ENCODE measurements around the gene TFEB. TPM values are rescaled to one million over a fixed set of nuclear protein-coding genes. Genes with fewer than 3 reads are reported as not detected.

Gene TFEB
- polyA plus RNA-seq, 1 donor (not counting 4 experiments of a cell fraction or from before 2014, with no cell fraction given): 4.3 TPM

DNA sequence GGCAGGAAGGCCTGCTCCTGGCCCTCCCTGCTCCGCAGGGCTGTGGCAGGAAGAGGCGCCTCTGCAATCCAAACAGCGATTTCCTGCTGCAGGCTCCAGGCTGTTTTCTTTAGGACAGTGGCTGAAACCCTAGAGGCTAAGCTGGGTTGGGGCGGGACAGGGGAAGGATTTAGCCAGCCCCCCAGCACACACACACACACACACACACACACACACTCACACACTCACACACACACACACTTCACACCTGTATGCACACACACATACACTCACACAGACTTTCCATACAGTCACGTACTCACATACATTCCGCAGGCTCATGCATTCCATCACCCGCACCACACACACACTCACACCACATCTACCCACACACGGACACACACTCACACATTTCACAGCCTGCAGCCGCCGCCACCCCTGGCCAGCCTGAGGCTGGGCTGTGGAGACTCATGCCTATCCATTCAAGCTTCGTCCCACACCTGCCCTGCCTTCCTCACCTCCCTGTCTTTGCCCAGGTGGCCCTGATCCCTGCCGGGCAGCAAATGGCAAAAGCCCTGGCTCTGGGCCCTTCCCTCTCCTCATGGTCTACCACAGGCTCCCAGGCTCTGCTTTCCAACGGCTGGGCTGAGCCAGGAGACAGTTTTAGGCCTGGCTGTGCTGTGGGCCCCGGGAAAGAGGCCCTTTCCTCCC is 79.3 kb downstream of the TFEB start:
- H3K27me3 ChIP-seq (ENCODE audit: control insufficient read depth, extremely low read depth, insufficient read depth, low read length): peaks cover 34% of the 10 kb centered on the region
- H2AFZ ChIP-seq (ENCODE audit: control insufficient read depth, low read length): no peak overlapping the region

GRCh38 chr6:41655646-41656001 is 79.8 kb downstream of the TFEB start:
- Histone ChIP-seq H3K4me1 (ENCODE audit: control insufficient read depth, extremely low read depth, insufficient read depth, low read length) (no peaks in the 10 kb centered on the region), H3K9me3 (ENCODE audit: control insufficient read depth, low read depth, low read length) (no peaks in the 10 kb centered on the region), H3K27me3 (ENCODE audit: control insufficient read depth, extremely low read depth, insufficient read depth, low read length) (peaks cover 32% of the 10 kb centered on the region), H3K4me2 (ENCODE audit: control insufficient read depth, extremely low read depth, insufficient read depth, low read depth, low read length) (no peak overlapping the region), H3K4me3 (ENCODE audit: control insufficient read depth in 2 of 3, extremely low read depth in 1 of 3, insufficient read depth in 2 of 3, low read depth in 1 of 3, low read length in 3 of 3) (no peak overlapping the region), H4K20me1 (ENCODE audit: control insufficient read depth, extremely low read depth, insufficient read depth, low read length) (peaks cover 3% of the 10 kb centered on the region), H3K36me3 (ENCODE audit: control insufficient read depth in 2 of 2, extremely low read depth in 1 of 2, insufficient read depth in 2 of 2, low read length in 2 of 2) (peaks cover 9 to 17% of the 10 kb centered on the region in 2 experiments), H3K79me2 (ENCODE audit: control insufficient read depth, insufficient read depth, low read length) (no peaks in the 10 kb centered on the region), H3K9me1 (ENCODE audit: control insufficient read depth, extremely low read depth, insufficient read depth, low read length) (no peaks in the 10 kb centered on the region), H3K27ac (ENCODE audit: control insufficient read depth, insufficient read depth, low read length) (no peak overlapping the region), H2AFZ (ENCODE audit: control insufficient read depth, low read length) (no peak overlapping the region), H3K9ac (ENCODE audit: control insufficient read depth, extremely low read depth, insufficient read depth, low read length) (no peak overlapping the region)
- no peak for TF ChIP-seq CTCF (optimal IDR thresholded peaks at IDR 0.05 in 1 of 3, IDR thresholded peaks at IDR 0.05 in 1 of 3, conservative IDR thresholded peaks at IDR 0.05 in 1 of 3; ENCODE audit: extremely low read depth in 1 of 3, insufficient read depth in 2 of 3, low read length in 3 of 3)
- no peak for TF ChIP-seq EZH2 (IDR thresholded peaks at IDR 0.05; ENCODE audit: low read length)
- dilution Hi-C loops (cut with MboI; ENCODE audit: extremely low pct_ligation_motif_present, low sequenced_read_pairs): no loop called here
- DNase-seq (ENCODE audit: low read depth, low spot score) (no peak), FAIRE-seq (no peak)

More for the DNA sequence above, 79.3 kb downstream of the TFEB start:
- no peak overlapping the region for H3K27ac ChIP-seq (ENCODE audit: control insufficient read depth, insufficient read depth, low read length)
- TF ChIP-seq CTCF (optimal IDR thresholded peaks at IDR 0.05 in 1 of 3, IDR thresholded peaks at IDR 0.05 in 1 of 3, conservative IDR thresholded peaks at IDR 0.05 in 1 of 3; ENCODE audit: extremely low read depth in 1 of 3, insufficient read depth in 2 of 3, low read length in 3 of 3) (no peak), EZH2 (IDR thresholded peaks at IDR 0.05; ENCODE audit: low read length) (no peak)
- dilution Hi-C loops (cut with MboI; ENCODE audit: extremely low pct_ligation_motif_present, low sequenced_read_pairs): no loop called here
- no peak overlapping the region for H3K4me3 ChIP-seq (ENCODE audit: control insufficient read depth in 2 of 3, extremely low read depth in 1 of 3, insufficient read depth in 2 of 3, low read depth in 1 of 3, low read length in 3 of 3)
- H3K4me2 ChIP-seq (ENCODE audit: control insufficient read depth, extremely low read depth, insufficient read depth, low read depth, low read length): no peak overlapping the region
- peaks cover 7 to 14% of the 10 kb centered on the region in 2 experiments for H3K36me3 ChIP-seq (ENCODE audit: control insufficient read depth in 2 of 2, extremely low read depth in 1 of 2, insufficient read depth in 2 of 2, low read length in 2 of 2)
- no peaks in the 10 kb centered on the region for H3K79me2 ChIP-seq (ENCODE audit: control insufficient read depth, insufficient read depth, low read length)
- no peak overlapping the region for H3K9ac ChIP-seq (ENCODE audit: control insufficient read depth, extremely low read depth, insufficient read depth, low read length)
- no peaks in the 10 kb centered on the region for H3K9me1 ChIP-seq (ENCODE audit: control insufficient read depth, extremely low read depth, insufficient read depth, low read length)
- no peaks in the 10 kb centered on the region for H3K9me3 ChIP-seq (ENCODE audit: control insufficient read depth, low read depth, low read length)
- no peaks in the 10 kb centered on the region for H3K4me1 ChIP-seq (ENCODE audit: control insufficient read depth, extremely low read depth, insufficient read depth, low read length)
- DNase-seq (ENCODE audit: low read depth, low spot score) (no peak), FAIRE-seq (no peak)
- H4K20me1 ChIP-seq (ENCODE audit: control insufficient read depth, extremely low read depth, insufficient read depth, low read length): no peaks in the 10 kb centered on the region
